ENCODE measurements around the gene UGGT2. TPM values are rescaled to one million over a fixed set of nuclear protein-coding genes. Genes with fewer than 3 reads are reported as not detected.

Gene UGGT2
- total RNA-seq, 2 experiments from 2014 or later = 1.8 TPM; not detected in 1

DNA sequence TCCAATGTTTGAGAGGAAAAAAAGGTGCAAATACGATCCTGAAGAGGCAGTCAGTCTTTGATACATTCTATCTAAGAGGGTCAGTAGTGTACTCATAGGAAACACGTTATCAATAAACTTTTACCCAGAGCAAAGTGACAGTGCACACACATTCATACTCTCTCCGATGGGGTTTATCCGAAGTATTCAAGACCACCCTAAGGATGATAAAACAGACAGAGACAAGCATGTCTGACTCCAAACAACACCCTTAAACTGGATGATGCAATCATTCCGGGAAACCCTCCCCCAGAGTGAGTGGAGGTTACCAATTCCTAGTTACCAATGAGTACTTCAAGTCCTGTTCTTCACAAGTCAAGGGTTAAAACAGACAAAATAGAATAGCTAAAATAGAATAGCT lies 297.1 kb downstream of the UGGT2 start:
- Histone ChIP-seq H3K27ac (ENCODE audit: low read depth, low read length, poor library complexity, severe bottlenecking) (no peak overlapping the region), H3K4me3 (ENCODE audit: low read depth, low read length, poor library complexity, severe bottlenecking) (no peak overlapping the region), H4K20me1 (ENCODE audit: insufficient read depth, low read length) (no peaks in the 10 kb centered on the region), H3K9me3 (ENCODE audit: low read length) (no peaks in the 10 kb centered on the region), H3K4me2 (ENCODE audit: low read length) (no peak overlapping the region), H3K79me2 (ENCODE audit: insufficient read depth, low read depth, low read length) (no peaks in the 10 kb centered on the region), H2AFZ (ENCODE audit: low read length) (no peak overlapping the region), H3K4me1 (ENCODE audit: insufficient read depth, low read length, poor library complexity, severe bottlenecking) (no peaks in the 10 kb centered on the region), H3K9me2 (ENCODE audit: insufficient read depth, low read length) (no peaks in the 10 kb centered on the region), H3K36me3 (ENCODE audit: insufficient read depth, low read length) (no peaks in the 10 kb centered on the region)
- CTCF ChIA-PET (ENCODE audit: unreplicated experiment) = no interaction called here
- TF ChIP-seq, protein P1, sequence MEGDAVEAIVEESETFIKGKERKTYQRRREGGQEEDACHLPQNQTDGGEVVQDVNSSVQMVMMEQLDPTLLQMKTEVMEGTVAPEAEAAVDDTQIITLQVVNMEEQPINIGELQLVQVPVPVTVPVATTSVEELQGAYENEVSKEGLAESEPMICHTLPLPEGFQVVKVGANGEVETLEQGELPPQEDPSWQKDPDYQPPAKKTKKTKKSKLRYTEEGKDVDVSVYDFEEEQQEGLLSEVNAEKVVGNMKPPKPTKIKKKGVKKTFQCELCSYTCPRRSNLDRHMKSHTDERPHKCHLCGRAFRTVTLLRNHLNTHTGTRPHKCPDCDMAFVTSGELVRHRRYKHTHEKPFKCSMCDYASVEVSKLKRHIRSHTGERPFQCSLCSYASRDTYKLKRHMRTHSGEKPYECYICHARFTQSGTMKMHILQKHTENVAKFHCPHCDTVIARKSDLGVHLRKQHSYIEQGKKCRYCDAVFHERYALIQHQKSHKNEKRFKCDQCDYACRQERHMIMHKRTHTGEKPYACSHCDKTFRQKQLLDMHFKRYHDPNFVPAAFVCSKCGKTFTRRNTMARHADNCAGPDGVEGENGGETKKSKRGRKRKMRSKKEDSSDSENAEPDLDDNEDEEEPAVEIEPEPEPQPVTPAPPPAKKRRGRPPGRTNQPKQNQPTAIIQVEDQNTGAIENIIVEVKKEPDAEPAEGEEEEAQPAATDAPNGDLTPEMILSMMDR (conservative IDR thresholded peaks at IDR 0.05; ENCODE audit: low read length) = no peak
- TF ChIP-seq EZH2phosphoT487 (IDR thresholded peaks at IDR 0.05; ENCODE audit: borderline replicate concordance, low read depth, low read length) = no peak
- POLR2A ChIA-PET = no interaction called here
- BruUV-seq (replicated peaks) = no TSS peak
- intact Hi-C loops (cut with micrococcal nuclease; ENCODE audit: unreplicated experiment) = no loop called here
- DNase-seq (ENCODE audit: low spot score) = no peak

DNA sequence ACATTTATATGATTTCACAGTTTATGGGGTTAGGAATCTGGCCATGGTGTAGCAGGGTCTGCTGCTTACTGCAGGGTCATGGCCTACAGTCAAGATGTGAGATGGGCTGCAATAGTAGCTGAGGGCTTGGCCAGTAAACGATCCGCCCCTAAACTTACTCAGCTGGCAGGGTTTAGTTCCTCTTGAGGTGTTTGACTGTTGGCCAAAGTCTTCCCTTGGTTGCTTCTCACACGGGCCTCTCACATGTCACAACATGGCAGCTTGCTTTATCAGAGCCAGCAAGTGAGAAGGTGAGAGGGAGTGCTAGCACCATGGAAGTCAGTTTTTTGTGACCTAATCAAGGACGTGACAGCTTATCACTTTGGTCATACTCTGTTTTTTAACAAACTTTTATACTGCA lies 299.1 kb downstream of the UGGT2 start:
- no TSS peak for BruUV-seq (replicated peaks)
- POLR2A ChIA-PET = no interaction called here

DNA sequence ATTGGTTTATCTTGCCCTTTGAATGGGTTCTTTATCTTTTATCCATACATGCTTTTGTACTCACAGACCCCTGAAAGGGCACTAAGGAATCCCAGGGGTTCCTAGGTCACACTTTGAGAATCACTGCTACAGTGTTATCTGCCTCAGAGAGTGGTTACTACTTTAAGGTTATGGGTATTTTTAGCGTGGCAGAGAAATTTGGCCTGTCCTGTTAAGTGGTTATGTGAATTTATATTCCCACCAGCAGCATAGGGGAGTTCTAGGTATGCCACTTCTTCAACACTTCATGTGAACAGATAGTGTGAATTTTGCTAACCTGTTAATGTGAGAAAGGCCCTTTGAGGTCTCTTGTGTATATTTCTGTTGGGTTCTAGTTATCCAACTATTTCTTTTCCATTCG lies 300.5 kb downstream of the UGGT2 start:
- no peak for DNase-seq (ENCODE audit: low spot score)
- ChIA-PET CTCF (ENCODE audit: unreplicated experiment) (no interaction called here), POLR2A (no interaction called here)
- no peaks in the 10 kb centered on the region for H3K79me2 ChIP-seq (ENCODE audit: insufficient read depth, low read depth, low read length)
- no peaks in the 10 kb centered on the region for H3K4me1 ChIP-seq (ENCODE audit: insufficient read depth, low read length, poor library complexity, severe bottlenecking)
- intact Hi-C loops (cut with micrococcal nuclease; ENCODE audit: unreplicated experiment) = no loop called here
- no peak overlapping the region for H3K27ac ChIP-seq (ENCODE audit: low read depth, low read length, poor library complexity, severe bottlenecking)
- BruUV-seq (replicated peaks) = no TSS peak
- no peaks in the 10 kb centered on the region for H3K36me3 ChIP-seq (ENCODE audit: insufficient read depth, low read length)
- no peak overlapping the region for H3K4me3 ChIP-seq (ENCODE audit: low read depth, low read length, poor library complexity, severe bottlenecking)
- no peaks in the 10 kb centered on the region for H3K9me3 ChIP-seq (ENCODE audit: low read length)
- no peak for TF ChIP-seq EZH2phosphoT487 (IDR thresholded peaks at IDR 0.05; ENCODE audit: borderline replicate concordance, low read depth, low read length)
- TF ChIP-seq, protein P1 (conservative IDR thresholded peaks at IDR 0.05; ENCODE audit: low read length) = no peak
- H4K20me1 ChIP-seq (ENCODE audit: insufficient read depth, low read length) = no peaks in the 10 kb centered on the region
- H3K4me2 ChIP-seq (ENCODE audit: low read length) = no peak overlapping the region
- no peak overlapping the region for H2AFZ ChIP-seq (ENCODE audit: low read length)
- no peaks in the 10 kb centered on the region for H3K9me2 ChIP-seq (ENCODE audit: insufficient read depth, low read length)

More for the DNA sequence above, 299.1 kb downstream of the UGGT2 start:
- no peaks in the 10 kb centered on the region for H3K36me3 ChIP-seq (ENCODE audit: insufficient read depth, low read length)
- no peaks in the 10 kb centered on the region for H4K20me1 ChIP-seq (ENCODE audit: insufficient read depth, low read length)
- H3K4me1 ChIP-seq (ENCODE audit: insufficient read depth, low read length, poor library complexity, severe bottlenecking) = no peaks in the 10 kb centered on the region
- no peaks in the 10 kb centered on the region for H3K79me2 ChIP-seq (ENCODE audit: insufficient read depth, low read depth, low read length)
- no peaks in the 10 kb centered on the region for H3K9me3 ChIP-seq (ENCODE audit: low read length)
- no peak overlapping the region for H3K4me3 ChIP-seq (ENCODE audit: low read depth, low read length, poor library complexity, severe bottlenecking)
- H3K27ac ChIP-seq (ENCODE audit: low read depth, low read length, poor library complexity, severe bottlenecking) = no peak overlapping the region
- H3K4me2 ChIP-seq (ENCODE audit: low read length) = no peak overlapping the region
- intact Hi-C loops (cut with micrococcal nuclease; ENCODE audit: unreplicated experiment) = no loop called here
- CTCF ChIA-PET (ENCODE audit: unreplicated experiment) = no interaction called here
- DNase-seq (ENCODE audit: low spot score) = no peak
- no peak overlapping the region for H2AFZ ChIP-seq (ENCODE audit: low read length)
- H3K9me2 ChIP-seq (ENCODE audit: insufficient read depth, low read length) = no peaks in the 10 kb centered on the region
- TF ChIP-seq, protein P1 (conservative IDR thresholded peaks at IDR 0.05; ENCODE audit: low read length) = no peak
- TF ChIP-seq EZH2phosphoT487 (IDR thresholded peaks at IDR 0.05; ENCODE audit: borderline replicate concordance, low read depth, low read length) = no peak

Small RNA genes lying within 50 kb of the gene (small RNA-seq; reads per million reads assigned to genes)
- not detected for gene HMGN1P24

Other genes with a start within 250 kb of the UGGT2 start
- not detected in 2 replicates for gene HS6ST3, start 36.7 kb upstream of the UGGT2 start, total RNA-seq (2014; rRNA removed; shearing (Covaris generic))
- not detected in 2 replicates for gene HS6ST3, start 36.7 kb upstream of the UGGT2 start, total RNA-seq (2022)

Data from OCI-LY7 (cell line).